ENCODE measurements around the gene WFIKKN1.

The WFIKKN1 gene

DNA sequence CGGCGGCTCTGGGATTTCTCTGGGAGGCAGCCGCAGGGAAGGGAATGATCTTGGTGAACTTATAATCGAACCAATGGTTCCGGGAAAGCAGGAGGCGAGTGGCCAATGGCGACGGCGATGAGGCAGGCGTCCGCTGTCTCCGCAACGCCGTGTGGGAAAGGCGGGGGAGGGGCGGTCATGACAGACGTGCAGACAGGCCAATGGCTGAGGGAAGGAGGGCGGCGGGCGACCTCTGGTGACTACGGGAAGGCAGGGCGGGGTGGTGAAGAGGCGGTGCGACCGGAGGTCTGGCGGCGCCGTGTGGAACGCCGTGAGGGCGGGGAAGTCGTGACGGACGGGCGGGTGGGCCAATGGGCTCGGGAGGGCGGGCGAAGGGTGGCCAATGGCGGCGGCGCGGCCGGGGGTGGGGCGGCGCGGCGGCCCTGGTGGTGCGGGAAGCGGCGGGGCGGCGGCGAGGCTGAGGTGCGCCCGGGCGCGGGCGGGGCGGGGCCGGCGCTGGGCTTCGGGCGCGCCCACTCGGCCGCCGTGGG lies 41.1 kb upstream of the WFIKKN1 start, which contains the start of gene RAB40C:
TSS of gene RAB40C (plus strand) at position 409 of the 530 bp plus-strand sequence. CDS start 226 bp downstream, outside the sequence.
- H3K4ac ChIP-seq (ENCODE audit: low read depth in 1 of 2, low read length in 2 of 2): peak within 1 kb of the TSS; percentile 64 to 88
- peak within 1 kb of the TSS; percentile 95 for H2BK5ac ChIP-seq (ENCODE audit: low read depth, low read length, poor library complexity, severe bottlenecking)
- peak within 1 kb of the TSS; percentile 98 for H4K8ac ChIP-seq (ENCODE audit: low read length)
- peak; percentile 97 for DNase-seq
- H3K4me3 ChIP-seq (ENCODE audit: insufficient read depth in 1 of 2, low read depth in 1 of 2, low read length in 2 of 2): peak within 1 kb of the TSS; percentile 89 to 97
- peaks cover 34% of the 10 kb centered on the region for H3K79me1 ChIP-seq (replicated peaks; ENCODE audit: low read length, poor library complexity, severe bottlenecking)
- H3K18ac ChIP-seq (ENCODE audit: low read depth in 1 of 2, low read length in 2 of 2): peak within 1 kb of the TSS; percentile 96 to 100
- H3K23ac ChIP-seq (ENCODE audit: low read length in 2 of 2): peak within 1 kb of the TSS in 1 of 2 experiments; percentile 81
- peak within 1 kb of the TSS; percentile 90 for H2BK120ac ChIP-seq (ENCODE audit: low read depth, low read length)
- H3K27ac ChIP-seq (ENCODE audit: low read length, poor library complexity, severe bottlenecking): peak within 1 kb of the TSS; percentile 91
- H3K9me3 ChIP-seq (ENCODE audit: control insufficient read depth, low read length): no peaks in the 10 kb centered on the region
- H3K36me3 ChIP-seq (ENCODE audit: control insufficient read depth in 1 of 2, insufficient read depth in 2 of 2, low read depth in 1 of 2, low read length in 2 of 2): peaks cover 0 to 16% of the 10 kb centered on the region in 2 experiments
- under 1% methylated on average over 16 of the region's 67 CpGs for WGBS
- H4K91ac ChIP-seq (ENCODE audit: low read length): peak within 1 kb of the TSS; percentile 92
- peaks cover 59% of the 10 kb centered on the region for H3K4me1 ChIP-seq (ENCODE audit: control insufficient read depth, insufficient read depth, low read depth, low read length)
- H3K4me2 ChIP-seq (ENCODE audit: low read length, poor library complexity, severe bottlenecking): peak within 1 kb of the TSS; percentile 95
- H3K14ac ChIP-seq (ENCODE audit: low read length in 2 of 2): peak within 1 kb of the TSS in 1 of 2 experiments; percentile 98
- peak within 1 kb of the TSS; percentile 95 for H3K9ac ChIP-seq (ENCODE audit: low read length)
- H2BK12ac ChIP-seq (ENCODE audit: low read length in 2 of 2): peak within 1 kb of the TSS; percentile 52 to 89
- peak within 1 kb of the TSS; percentile 91 for H2AFZ ChIP-seq (ENCODE audit: low read depth, low read length)
- no peak within 1 kb of the TSS for H2AK5ac ChIP-seq (ENCODE audit: low read length, severe bottlenecking)
- peak within 1 kb of the TSS; percentile 90 for H2BK15ac ChIP-seq (ENCODE audit: low read depth, poor library complexity, severe bottlenecking)
- H3K27me3 ChIP-seq (ENCODE audit: control insufficient read depth in 1 of 2, insufficient read depth in 1 of 2, low read length in 2 of 2): no peaks in the 10 kb centered on the region

DNA sequence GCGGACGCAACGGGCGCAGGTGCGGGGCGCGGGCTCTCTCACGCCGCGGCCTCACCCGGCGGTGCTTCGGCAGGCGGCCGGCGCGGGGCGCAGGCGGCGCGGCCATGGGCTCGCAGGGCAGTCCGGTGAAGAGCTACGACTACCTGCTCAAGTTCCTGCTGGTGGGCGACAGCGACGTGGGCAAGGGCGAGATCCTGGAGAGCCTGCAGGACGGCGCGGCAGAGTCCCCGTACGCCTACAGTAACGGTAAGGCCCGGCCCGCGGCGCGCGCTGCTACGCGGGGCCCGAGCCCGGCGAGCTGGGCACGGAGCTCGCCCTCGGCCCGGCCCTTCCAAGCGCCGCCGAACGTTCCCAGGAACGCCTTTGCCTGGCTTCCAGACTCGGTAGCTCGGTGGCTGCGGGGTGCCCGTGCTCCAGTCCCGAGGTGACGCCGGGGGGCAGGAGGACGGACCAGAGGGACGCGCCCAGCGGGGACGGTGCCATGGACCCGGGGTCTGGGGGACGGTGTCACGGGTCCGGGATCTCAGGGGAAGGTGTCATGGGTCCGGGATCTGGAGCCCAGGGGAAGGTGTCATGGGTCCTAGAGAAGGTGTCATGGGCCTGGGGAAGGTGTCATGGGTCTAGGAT lies 40.5 kb upstream of the WFIKKN1 start:
- H3K36me3 ChIP-seq (ENCODE audit: control insufficient read depth in 1 of 2, insufficient read depth in 2 of 2, low read depth in 1 of 2, low read length in 2 of 2): peaks cover 0 to 16% of the 10 kb centered on the region in 2 experiments
- H3K4me2 ChIP-seq (ENCODE audit: low read length, poor library complexity, severe bottlenecking): peak overlapping the region; percentile 95
- H4K8ac ChIP-seq (ENCODE audit: low read length): peak overlapping the region; percentile 14
- H4K91ac ChIP-seq (ENCODE audit: low read length): peak overlapping the region; percentile 28
- no peak overlapping the region for H2BK120ac ChIP-seq (ENCODE audit: low read depth, low read length)
- peak overlapping the region in 1 of 2 experiments; percentile 94 for H3K14ac ChIP-seq (ENCODE audit: low read length in 2 of 2)
- peak overlapping the region; percentile 92 for H3K9ac ChIP-seq (ENCODE audit: low read length)
- no peaks in the 10 kb centered on the region for H3K27me3 ChIP-seq (ENCODE audit: control insufficient read depth in 1 of 2, insufficient read depth in 1 of 2, low read length in 2 of 2)
- peak overlapping the region; percentile 65 to 89 for H3K18ac ChIP-seq (ENCODE audit: low read depth in 1 of 2, low read length in 2 of 2)
- H2AK5ac ChIP-seq (ENCODE audit: low read length, severe bottlenecking): no peak overlapping the region
- H3K27ac ChIP-seq (ENCODE audit: low read length, poor library complexity, severe bottlenecking): no peak overlapping the region
- no peaks in the 10 kb centered on the region for H3K9me3 ChIP-seq (ENCODE audit: control insufficient read depth, low read length)
- H3K4me1 ChIP-seq (ENCODE audit: control insufficient read depth, insufficient read depth, low read depth, low read length): peaks cover 57% of the 10 kb centered on the region
- peak overlapping the region in 1 of 2 experiments; percentile 57 for H2BK12ac ChIP-seq (ENCODE audit: low read length in 2 of 2)
- H2BK5ac ChIP-seq (ENCODE audit: low read depth, low read length, poor library complexity, severe bottlenecking): no peak overlapping the region
- 1% methylated on average over 49 of the region's 71 CpGs for WGBS
- H3K4me3 ChIP-seq (ENCODE audit: insufficient read depth in 1 of 2, low read depth in 1 of 2, low read length in 2 of 2): peak overlapping the region; percentile 84 to 97
- peak overlapping the region; percentile 15 to 75 for H3K4ac ChIP-seq (ENCODE audit: low read depth in 1 of 2, low read length in 2 of 2)
- H3K79me1 ChIP-seq (replicated peaks; ENCODE audit: low read length, poor library complexity, severe bottlenecking): peaks cover 38% of the 10 kb centered on the region
- H3K23ac ChIP-seq (ENCODE audit: low read length in 2 of 2): peak overlapping the region in 1 of 2 experiments; percentile 81
- H2AFZ ChIP-seq (ENCODE audit: low read depth, low read length): peak overlapping the region; percentile 29
- peak; percentile 60 for DNase-seq
- peak overlapping the region; percentile 38 for H2BK15ac ChIP-seq (ENCODE audit: low read depth, poor library complexity, severe bottlenecking)

DNA sequence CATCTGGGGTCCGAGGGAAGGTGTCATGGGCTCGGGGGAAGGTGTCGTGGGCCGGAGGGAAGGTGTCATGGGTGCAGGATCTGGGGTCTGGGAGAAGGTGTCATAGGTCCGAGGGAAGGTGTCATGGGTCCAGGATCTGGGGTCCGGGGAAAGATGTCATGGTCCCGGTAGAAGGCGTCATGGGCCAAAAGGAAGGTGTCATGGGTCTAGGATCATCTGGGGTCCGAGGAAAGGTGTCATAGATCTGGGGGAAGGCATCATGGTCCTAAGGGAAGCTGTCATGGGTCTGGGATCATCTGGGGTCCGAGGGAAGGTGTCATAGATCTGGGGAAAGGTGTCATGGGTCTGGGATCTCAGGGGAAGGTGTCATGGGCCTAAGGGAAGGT lies 40.0 kb upstream of the WFIKKN1 start:
- Histone ChIP-seq H3K27me3 (ENCODE audit: control insufficient read depth in 1 of 2, insufficient read depth in 1 of 2, low read length in 2 of 2) (no peaks in the 10 kb centered on the region), H3K9ac (ENCODE audit: low read length) (peak overlapping the region; percentile 92), H2BK120ac (ENCODE audit: low read depth, low read length) (no peak overlapping the region), H3K4me1 (ENCODE audit: control insufficient read depth, insufficient read depth, low read depth, low read length) (peaks cover 53% of the 10 kb centered on the region), H2BK5ac (ENCODE audit: low read depth, low read length, poor library complexity, severe bottlenecking) (no peak overlapping the region), H3K36me3 (ENCODE audit: control insufficient read depth in 1 of 2, insufficient read depth in 2 of 2, low read depth in 1 of 2, low read length in 2 of 2) (peaks cover 0 to 16% of the 10 kb centered on the region in 2 experiments), H3K27ac (ENCODE audit: low read length, poor library complexity, severe bottlenecking) (no peak overlapping the region), H3K14ac (ENCODE audit: low read length in 2 of 2) (peak overlapping the region in 1 of 2 experiments; percentile 94), H4K91ac (ENCODE audit: low read length) (no peak overlapping the region), H3K18ac (ENCODE audit: low read depth in 1 of 2, low read length in 2 of 2) (no peak overlapping the region), H3K4ac (ENCODE audit: low read depth in 1 of 2, low read length in 2 of 2) (no peak overlapping the region), H2AK5ac (ENCODE audit: low read length, severe bottlenecking) (no peak overlapping the region), H3K4me2 (ENCODE audit: low read length, poor library complexity, severe bottlenecking) (peak overlapping the region; percentile 95), H3K79me1 (replicated peaks; ENCODE audit: low read length, poor library complexity, severe bottlenecking) (peaks cover 39% of the 10 kb centered on the region), H3K4me3 (ENCODE audit: insufficient read depth in 1 of 2, low read depth in 1 of 2, low read length in 2 of 2) (peak overlapping the region; percentile 84 to 97), H2BK12ac (ENCODE audit: low read length in 2 of 2) (no peak overlapping the region), H2BK15ac (ENCODE audit: low read depth, poor library complexity, severe bottlenecking) (no peak overlapping the region), H2AFZ (ENCODE audit: low read depth, low read length) (no peak overlapping the region), H4K8ac (ENCODE audit: low read length) (no peak overlapping the region), H3K23ac (ENCODE audit: low read length in 2 of 2) (no peak overlapping the region), H3K9me3 (ENCODE audit: control insufficient read depth, low read length) (no peaks in the 10 kb centered on the region)
- 83% methylated on average over 10 of the region's 10 CpGs for WGBS
- DNase-seq: no peak

DNA sequence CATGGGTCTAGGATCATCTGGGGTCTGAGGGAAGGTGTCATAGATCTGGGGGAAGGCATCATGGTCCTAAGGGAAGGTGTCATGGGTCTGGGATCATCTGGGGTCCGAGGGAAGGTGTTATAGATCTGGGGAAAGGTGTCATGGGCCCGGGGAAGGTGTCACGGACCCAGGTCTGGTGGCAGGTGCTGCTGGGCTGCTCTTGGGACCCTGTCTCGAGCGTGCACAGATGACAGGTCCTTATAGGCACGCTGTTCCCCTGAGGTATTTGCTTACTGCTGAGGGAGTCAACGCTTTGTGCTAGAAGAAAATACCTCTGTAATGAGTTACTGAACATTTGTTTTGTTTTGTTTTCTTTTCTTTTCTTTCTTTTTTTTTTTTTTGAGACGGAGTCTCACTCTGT lies 39.6 kb upstream of the WFIKKN1 start:
- Histone ChIP-seq H2BK120ac (ENCODE audit: low read depth, low read length) (no peak overlapping the region), H3K9ac (ENCODE audit: low read length) (peak overlapping the region; percentile 92), H3K27me3 (ENCODE audit: control insufficient read depth in 1 of 2, insufficient read depth in 1 of 2, low read length in 2 of 2) (no peaks in the 10 kb centered on the region), H2AK5ac (ENCODE audit: low read length, severe bottlenecking) (no peak overlapping the region), H2BK12ac (ENCODE audit: low read length in 2 of 2) (no peak overlapping the region), H2BK15ac (ENCODE audit: low read depth, poor library complexity, severe bottlenecking) (no peak overlapping the region), H3K18ac (ENCODE audit: low read depth in 1 of 2, low read length in 2 of 2) (no peak overlapping the region), H3K14ac (ENCODE audit: low read length in 2 of 2) (no peak overlapping the region), H3K9me3 (ENCODE audit: control insufficient read depth, low read length) (no peaks in the 10 kb centered on the region), H4K8ac (ENCODE audit: low read length) (no peak overlapping the region), H3K23ac (ENCODE audit: low read length in 2 of 2) (no peak overlapping the region), H3K4ac (ENCODE audit: low read depth in 1 of 2, low read length in 2 of 2) (no peak overlapping the region), H3K27ac (ENCODE audit: low read length, poor library complexity, severe bottlenecking) (no peak overlapping the region), H4K91ac (ENCODE audit: low read length) (no peak overlapping the region), H3K79me1 (replicated peaks; ENCODE audit: low read length, poor library complexity, severe bottlenecking) (peaks cover 43% of the 10 kb centered on the region), H2AFZ (ENCODE audit: low read depth, low read length) (no peak overlapping the region), H3K4me3 (ENCODE audit: insufficient read depth in 1 of 2, low read depth in 1 of 2, low read length in 2 of 2) (peak overlapping the region in 1 of 2 experiments; percentile 97), H2BK5ac (ENCODE audit: low read depth, low read length, poor library complexity, severe bottlenecking) (no peak overlapping the region), H3K36me3 (ENCODE audit: control insufficient read depth in 1 of 2, insufficient read depth in 2 of 2, low read depth in 1 of 2, low read length in 2 of 2) (peaks cover 0 to 20% of the 10 kb centered on the region in 2 experiments), H3K4me2 (ENCODE audit: low read length, poor library complexity, severe bottlenecking) (no peak overlapping the region), H3K4me1 (ENCODE audit: control insufficient read depth, insufficient read depth, low read depth, low read length) (peaks cover 56% of the 10 kb centered on the region)
- WGBS: 92% methylated on average over 5 of the region's 8 CpGs
- no peak for DNase-seq
